Measurements from ENCODE around the gene SIRT5. TPM values are rescaled to one million over a fixed set of nuclear protein-coding genes. Genes with fewer than 3 reads are reported as not detected.
A peak's percentile ranks its signal among the peaks of the same experiment; 100 is the strongest.

The SIRT5 gene
- total RNA-seq, 1 experiment from 2014 or later, result 19.0 TPM

DNA sequence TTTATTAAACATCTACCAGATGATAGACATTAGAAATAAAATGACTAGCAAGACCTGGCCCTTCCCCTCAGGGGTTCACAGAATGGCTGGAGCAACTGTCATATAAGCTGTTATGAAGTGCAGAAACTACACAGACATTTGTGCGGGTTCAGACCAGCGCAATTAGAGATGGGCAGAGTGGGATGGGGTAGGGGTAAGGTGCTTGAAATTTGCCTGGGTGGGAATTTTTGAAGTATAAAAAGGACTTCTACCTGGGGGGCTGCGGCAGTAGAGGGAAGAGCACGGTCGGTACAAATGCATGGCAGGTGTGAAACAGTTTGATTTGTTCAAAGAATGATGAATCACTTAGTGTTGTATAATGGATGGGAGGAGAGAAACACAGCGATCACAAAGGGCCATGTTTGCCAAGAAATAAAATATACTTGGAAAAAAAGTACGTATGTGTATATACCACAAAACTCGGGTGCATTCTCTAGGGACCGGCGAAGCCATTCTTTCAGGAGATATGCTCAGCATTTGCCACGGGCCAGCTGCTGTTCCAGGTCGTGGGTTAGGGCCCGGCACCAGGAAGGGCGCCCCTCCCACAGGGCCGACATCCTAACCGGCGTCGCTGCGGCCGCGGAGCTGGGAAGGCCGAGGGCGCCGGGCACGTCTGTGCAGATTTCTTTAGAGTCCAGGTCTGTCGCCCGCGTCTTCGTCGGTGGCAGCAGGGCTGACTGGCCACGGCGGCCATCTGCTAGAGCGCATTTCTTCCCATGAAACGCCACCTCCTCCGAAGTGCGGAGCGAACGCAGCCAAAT is 39.9 kb downstream of the SIRT5 start:
- peaks cover 50% of the 10 kb centered on the region for H3K36me3 Mint-ChIP-seq (ENCODE audit: insufficient read depth, unreplicated experiment)
- POLR2A ChIA-PET, result interaction anchor here (1.2 to 2.9 kb wide), 5 partner anchors 10 to 286 kb away, joined by 3 to 30 read pairs (median 14); partner anchors contain the start of genes SIRT5 and TBC1D7
- intact Hi-C loops (cut with micrococcal nuclease; ENCODE audit: unreplicated experiment), result no loop called here
- no peaks in the 10 kb centered on the region for H3K9me3 ChIP-seq
- BruUV-seq (replicated peaks), result TSS peak; percentile 71
- CTCF ChIA-PET, result interaction anchor here (0.6 to 3.6 kb wide), 6 partner anchors 8 to 452 kb away, joined by 3 to 51 read pairs (median 6); partner anchors contain the start of gene SIRT5
- no peaks in the 10 kb centered on the region for H3K9me3 Mint-ChIP-seq (ENCODE audit: unreplicated experiment)
- H3K4me1 Mint-ChIP-seq (ENCODE audit: low read depth, unreplicated experiment), result peaks cover 7% of the 10 kb centered on the region
- peak; percentile 53 to 67 for DNase-seq
- TF ChIP-seq CTCF (IDR thresholded peaks at IDR 0.05; ENCODE audit: insufficient read depth in 1 of 2, low read depth in 1 of 2, low read length in 1 of 2, severe bottlenecking in 1 of 2, unreplicated experiment in 1 of 2), result no peak
- H3K27ac Mint-ChIP-seq (ENCODE audit: unreplicated experiment), result peak overlapping the region; percentile 98
- H3K36me3 ChIP-seq (ENCODE audit: control insufficient read depth, insufficient read depth, low read length), result 0 out of 2 replicates have a peak, but pooled peaks cover 1% of the 10 kb centered on the region
- no peaks in the 10 kb centered on the region for H3K27me3 ChIP-seq (replicated peaks; ENCODE audit: control insufficient read depth, insufficient read depth, low read length)
- H3K4me3 Mint-ChIP-seq (ENCODE audit: unreplicated experiment), result peak overlapping the region; percentile 100
- H3K4me1 ChIP-seq, result no peaks in the 10 kb centered on the region; the same call in 1 of the 2 replicates
- peak overlapping the region; percentile 87 for H3K4me3 ChIP-seq (ENCODE audit: low read depth, low read length)
- no peaks in the 10 kb centered on the region for H3K27me3 Mint-ChIP-seq (ENCODE audit: insufficient read depth, unreplicated experiment)

- POLR2A ChIA-PET, result interaction anchor here (0.6 to 2.9 kb wide), 6 partner anchors 10 to 287 kb away, joined by 3 to 30 read pairs (median 10); partner anchors contain the start of genes SIRT5 and TBC1D7
- H3K9me3 Mint-ChIP-seq (ENCODE audit: unreplicated experiment), result no peaks in the 10 kb centered on the region
These were observed 40.8 kb downstream of the SIRT5 start, which contains the start of gene NOL7 for GRCh38 chr6:13614926-13615791. Gene NOL7, plus strand, starts transcription at chr6:13615335. Its CDS starts 24 bp downstream, at chr6:13615359.

More at GRCh38 chr6:13614926-13615791, 40.8 kb downstream of the SIRT5 start, which contains the start of gene NOL7:
- Mint-ChIP-seq H3K4me1 (ENCODE audit: low read depth, unreplicated experiment) (peaks cover 7% of the 10 kb centered on the region), H3K27ac (ENCODE audit: unreplicated experiment) (peak within 1 kb of the TSS; percentile 98), H3K36me3 (ENCODE audit: insufficient read depth, unreplicated experiment) (peaks cover 59% of the 10 kb centered on the region), H3K27me3 (ENCODE audit: insufficient read depth, unreplicated experiment) (no peaks in the 10 kb centered on the region), H3K4me3 (ENCODE audit: unreplicated experiment) (peak within 1 kb of the TSS; percentile 100)
- Histone ChIP-seq H3K4me1 (no peaks in the 10 kb centered on the region; the same call in 1 of the 2 replicates), H3K36me3 (ENCODE audit: control insufficient read depth, insufficient read depth, low read length) (0 out of 2 replicates have a peak, but pooled peaks cover 1% of the 10 kb centered on the region), H3K27me3 (replicated peaks; ENCODE audit: control insufficient read depth, insufficient read depth, low read length) (no peaks in the 10 kb centered on the region), H3K4me3 (ENCODE audit: low read depth, low read length) (peak within 1 kb of the TSS; percentile 87), H3K9me3 (no peaks in the 10 kb centered on the region)
- TF ChIP-seq CTCF (IDR thresholded peaks at IDR 0.05; ENCODE audit: insufficient read depth in 1 of 2, low read depth in 1 of 2, low read length in 1 of 2, severe bottlenecking in 1 of 2, unreplicated experiment in 1 of 2), result peak; percentile 70 to 91
- peak; percentile 97 to 98 for DNase-seq
- CTCF ChIA-PET, result interaction anchor here (0.5 to 3.6 kb wide), 10 partner anchors 9 to 451 kb away, joined by 3 to 51 read pairs (median 5); partner anchors contain the start of gene SIRT5
- TSS peak; percentile 31 for BruUV-seq (replicated peaks)
- intact Hi-C loops (cut with micrococcal nuclease; ENCODE audit: unreplicated experiment), result loop anchor here (1.0 kb wide), 2 partner anchors 41 to 279 kb away; partner anchors contain the start of gene SIRT5

Data from Caco-2 (cell line).